Activated CD8-positive, alpha-beta T cell treated with anti-CD3 and anti-CD28 coated beads, Interleukin-2, amount 10 ng/mL, durations not matched to agents 7 days and 5 days (primary cell): ENCODE results near the gene BEND3. TPM values are rescaled to one million over a fixed set of nuclear protein-coding genes. Genes with fewer than 3 reads are reported as not detected.
"Not testable (repeated sequence)": the region's sequence is repeated elsewhere in the genome, so short reads cannot be mapped to it uniquely, and the experiment has no call there.

Experiments
- ATAC-seq: fragments of 150-1000 bp; cut with Tn5 transposase; one replicate; pipeline ENCODE4 v1.10.0; 2021; ENCODE audit warnings: moderate library complexity
- CTCF ChIA-PET: fragments of 350-600 bp; sonication (Branson Sonifier 250); formaldehyde crosslinking; loops from one replicate; lab custom pipeline; 2021; ENCODE audit warnings: antibody characterized with exemption; lab: Charles Lee
- POLR2A ChIA-PET: fragments of 350-600 bp; sonication (Branson Sonifier 250); formaldehyde crosslinking; loops from one replicate; lab custom pipeline; 2021; ENCODE audit warnings: antibody characterized with exemption; lab: Charles Lee
- DNase-seq: peaks from one replicate; pipeline ENCODE4 v3.0.0-alpha.2; 2020
- H3K27ac Mint-ChIP-seq: one replicate; pipeline ENCODE4 v1.8.0; 2021; ENCODE audit warnings: mild to moderate bottlenecking, mixed read lengths
- H3K27me3 Mint-ChIP-seq: one replicate; pipeline ENCODE4 v1.8.0; 2021; ENCODE audit warnings: low read depth, mixed read lengths
- H3K36me3 Mint-ChIP-seq: one replicate; pipeline ENCODE4 v1.8.0; 2021; ENCODE audit warnings: low read depth, mixed read lengths
- H3K4me1 Mint-ChIP-seq: one replicate; pipeline ENCODE4 v1.8.0; 2021; ENCODE audit warnings: low read depth, mixed read lengths
- H3K4me3 Mint-ChIP-seq: one replicate; pipeline ENCODE4 v1.8.0; 2021; ENCODE audit warnings: mild to moderate bottlenecking, mixed read lengths
- H3K9me3 Mint-ChIP-seq: one replicate; pipeline ENCODE4 v1.8.0; 2022; ENCODE audit warnings: mixed read lengths; ENCODE audit not compliant: insufficient read depth
- total RNA-seq, 2 experiments: library from RNA; stranded (reverse); gene quantifications; one replicate each; pipeline ENCODE4 v1.2.3, GENCODE V29; 2021

Gene BEND3
- total RNA-seq, 2 experiments from 2014 or later = 3.6 to 3.8 TPM

- peaks cover 3% of the 10 kb centered on the region for H3K4me1 Mint-ChIP-seq
- H3K9me3 Mint-ChIP-seq = no peaks in the 10 kb centered on the region
- no peaks in the 10 kb centered on the region for H3K36me3 Mint-ChIP-seq
- no peaks in the 10 kb centered on the region for H3K27me3 Mint-ChIP-seq
- H3K4me3 Mint-ChIP-seq = no peak overlapping the region
- ChIA-PET CTCF (interaction anchor here (1.4 kb wide), 1 partner anchor 8 kb away, joined by 6 read pairs; no protein-coding TSS in a partner anchor), POLR2A (interaction anchor here (0.7 kb wide), 1 partner anchor 10 kb away, joined by 5 read pairs; the partner anchor contains the start of gene BEND3)
- no peak for ATAC-seq
- no peak for DNase-seq
- H3K27ac Mint-ChIP-seq = no peak overlapping the region
These were observed 9.7 kb downstream of the BEND3 start for GRCh38 chr6:107105511-107106116.

- ChIA-PET CTCF (interaction anchor here (0.5 to 1.2 kb wide), 2 partner anchors 11 to 137 kb away, joined by 3 to 4 read pairs; no protein-coding TSS in a partner anchor), POLR2A (no interaction called here)
- no peak overlapping the region for H3K4me3 Mint-ChIP-seq
- no peaks in the 10 kb centered on the region for H3K9me3 Mint-ChIP-seq
- no peaks in the 10 kb centered on the region for H3K27me3 Mint-ChIP-seq
- H3K36me3 Mint-ChIP-seq = no peaks in the 10 kb centered on the region
- ATAC-seq (no peak), DNase-seq (no peak)
- no peak overlapping the region for H3K27ac Mint-ChIP-seq
- no peaks in the 10 kb centered on the region for H3K4me1 Mint-ChIP-seq
These were observed 12.2 kb downstream of the BEND3 start for GRCh38 chr6:107103082-107103481.

GRCh38 chr6:107102414-107102805 lies 12.9 kb downstream of the BEND3 start:
- no peaks in the 10 kb centered on the region for H3K9me3 Mint-ChIP-seq
- DNase-seq (no peak), ATAC-seq (no peak)
- no peak overlapping the region for H3K4me3 Mint-ChIP-seq
- H3K27me3 Mint-ChIP-seq = no peaks in the 10 kb centered on the region
- H3K36me3 Mint-ChIP-seq = peaks cover 2% of the 10 kb centered on the region
- H3K4me1 Mint-ChIP-seq = no peaks in the 10 kb centered on the region
- no peak overlapping the region for H3K27ac Mint-ChIP-seq
- CTCF ChIA-PET = interaction anchor here (1.2 kb wide), 1 partner anchor 12 kb away, joined by 4 read pairs; no protein-coding TSS in a partner anchor
- POLR2A ChIA-PET = no interaction called here

GRCh38 chr6:107101686-107102413 lies 13.5 kb downstream of the BEND3 start:
- POLR2A ChIA-PET = no interaction called here
- H3K27me3 Mint-ChIP-seq = no peaks in the 10 kb centered on the region

GRCh38 chr6:107101211-107101610 lies 14.1 kb downstream of the BEND3 start:
- ChIA-PET POLR2A (no interaction called here), CTCF (interaction anchor here (1.4 kb wide), 1 partner anchor 13 kb away, joined by 4 read pairs; no protein-coding TSS in a partner anchor)
- Mint-ChIP-seq H3K36me3 (peaks cover 2% of the 10 kb centered on the region), H3K4me1 (no peaks in the 10 kb centered on the region), H3K9me3 (no peaks in the 10 kb centered on the region), H3K27ac (no peak overlapping the region), H3K4me3 (no peak overlapping the region), H3K27me3 (no peaks in the 10 kb centered on the region)
- ATAC-seq (no peak), DNase-seq (no peak)

More at GRCh38 chr6:107101686-107102413, 13.5 kb downstream of the BEND3 start:
- ATAC-seq (no peak), DNase-seq (no peak)
- no peaks in the 10 kb centered on the region for H3K4me1 Mint-ChIP-seq
- H3K4me3 Mint-ChIP-seq = no peak overlapping the region
- peaks cover 2% of the 10 kb centered on the region for H3K36me3 Mint-ChIP-seq
- CTCF ChIA-PET = interaction anchor here (1.2 kb wide), 1 partner anchor 12 kb away, joined by 4 read pairs; no protein-coding TSS in a partner anchor
- H3K9me3 Mint-ChIP-seq = no peaks in the 10 kb centered on the region
- no peak overlapping the region for H3K27ac Mint-ChIP-seq

GRCh38 chr6:107098436-107099307 lies 16.6 kb downstream of the BEND3 start:
- ChIA-PET CTCF (interaction anchor here (0.7 kb wide), 1 partner anchor 161 kb away, joined by 3 read pairs; no protein-coding TSS in a partner anchor), POLR2A (no interaction called here)
- Mint-ChIP-seq H3K27me3 (no peaks in the 10 kb centered on the region), H3K9me3 (no peaks in the 10 kb centered on the region), H3K27ac (no peak overlapping the region), H3K4me3 (no peak overlapping the region), H3K36me3 (peaks cover 4% of the 10 kb centered on the region), H3K4me1 (no peaks in the 10 kb centered on the region)
- no peak for DNase-seq
- ATAC-seq = no peak

GRCh38 chr6:107084459-107084858 lies 30.9 kb downstream of the BEND3 start:
- peaks cover 22% of the 10 kb centered on the region for H3K36me3 Mint-ChIP-seq
- POLR2A ChIA-PET, CTCF ChIA-PET, H3K4me3 Mint-ChIP-seq, DNase-seq, H3K27me3 Mint-ChIP-seq, H3K27ac Mint-ChIP-seq, H3K4me1 Mint-ChIP-seq, H3K9me3 Mint-ChIP-seq, ATAC-seq: not testable (repeated sequence)

- Mint-ChIP-seq H3K36me3 (peaks cover 22% of the 10 kb centered on the region), H3K4me3 (no peak overlapping the region), H3K27me3 (no peaks in the 10 kb centered on the region), H3K9me3 (no peaks in the 10 kb centered on the region), H3K27ac (no peak overlapping the region), H3K4me1 (peaks cover 9% of the 10 kb centered on the region)
- DNase-seq = no peak
- ChIA-PET POLR2A (no interaction called here), CTCF (no interaction called here)
- no peak for ATAC-seq
These were observed 31.4 kb downstream of the BEND3 start for GRCh38 chr6:107083921-107084320.

GRCh38 chr6:107083047-107083768 lies 32.1 kb downstream of the BEND3 start:
- CTCF ChIA-PET = interaction anchor here (1.1 to 1.9 kb wide), 2 partner anchors 31 to 55 kb away, joined by 4 to 6 read pairs; partner anchors contain the start of gene MTRES1
- DNase-seq (no peak), ATAC-seq (no peak)
- H3K36me3 Mint-ChIP-seq = peaks cover 19% of the 10 kb centered on the region
- POLR2A ChIA-PET = no interaction called here
- H3K9me3 Mint-ChIP-seq = no peaks in the 10 kb centered on the region
- no peak overlapping the region for H3K4me3 Mint-ChIP-seq
- H3K27ac Mint-ChIP-seq = no peak overlapping the region
- H3K4me1 Mint-ChIP-seq = peaks cover 5% of the 10 kb centered on the region
- no peaks in the 10 kb centered on the region for H3K27me3 Mint-ChIP-seq

GRCh38 chr6:107082045-107082444 lies 33.3 kb downstream of the BEND3 start:
- ATAC-seq (no peak), DNase-seq (no peak)
- Mint-ChIP-seq H3K36me3 (peaks cover 14% of the 10 kb centered on the region), H3K27ac (no peak overlapping the region), H3K27me3 (no peaks in the 10 kb centered on the region), H3K9me3 (no peaks in the 10 kb centered on the region), H3K4me3 (no peak overlapping the region), H3K4me1 (no peaks in the 10 kb centered on the region)
- ChIA-PET CTCF (interaction anchor here (1.1 to 1.9 kb wide), 3 partner anchors 10 to 54 kb away, joined by 4 to 6 read pairs (median 4); partner anchors contain the start of gene MTRES1), POLR2A (no interaction called here)

GRCh38 chr6:107080036-107080435 lies 35.3 kb downstream of the BEND3 start:
- H3K27me3 Mint-ChIP-seq = no peaks in the 10 kb centered on the region
- no peak for DNase-seq
- CTCF ChIA-PET = interaction anchor here (1.1 kb wide), 1 partner anchor 34 kb away, joined by 4 read pairs; no protein-coding TSS in a partner anchor
- no peak overlapping the region for H3K27ac Mint-ChIP-seq
- H3K4me1 Mint-ChIP-seq = no peaks in the 10 kb centered on the region
- no peak for ATAC-seq
- H3K9me3 Mint-ChIP-seq = no peaks in the 10 kb centered on the region
- peaks cover 13% of the 10 kb centered on the region for H3K36me3 Mint-ChIP-seq
- H3K4me3 Mint-ChIP-seq = no peak overlapping the region
- POLR2A ChIA-PET = no interaction called here
